Activated naive CD4-positive, alpha-beta T cell treated with Interleukin-2 at 50 U/mL for 16 hours (primary cell): Measurements from ENCODE around the gene BAHD1.

Source experiments
- DNase-seq: peaks from one replicate; pipeline ENCODE4 v3.0.0-alpha.2; 2020

BAHD1 gene

GRCh38 chr15:40469776-40470390 lies 29.1 kb downstream of the BAHD1 start:
- no peak for DNase-seq

- peak; percentile 58 for DNase-seq
Measured at GRCh38 chr15:40470423-40471104, 29.8 kb downstream of the BAHD1 start, which contains the start of gene CHST14. CHST14 (plus strand) TSS chr15:40470984; CDS start chr15:40471214, 230 bp downstream.

- peak; percentile 22 for DNase-seq
Measured at GRCh38 chr15:40471105-40471807, 30.5 kb downstream of the BAHD1 start.

GRCh38 chr15:40471808-40472150 lies 31.0 kb downstream of the BAHD1 start:
- DNase-seq = no peak

GRCh38 chr15:40472171-40472727 lies 31.5 kb downstream of the BAHD1 start:
- no peak for DNase-seq

GRCh38 chr15:40474581-40474980 lies 33.8 kb downstream of the BAHD1 start:
- no peak for DNase-seq

GRCh38 chr15:40477642-40478327 lies 37.0 kb downstream of the BAHD1 start:
- DNase-seq = no peak

- no peak for DNase-seq
Measured at GRCh38 chr15:40479024-40479423, 38.3 kb downstream of the BAHD1 start.

GRCh38 chr15:40481341-40482074 lies 40.8 kb downstream of the BAHD1 start:
- DNase-seq = no peak

- DNase-seq = no peak
Measured at GRCh38 chr15:40483919-40484318, 43.2 kb downstream of the BAHD1 start.

- no peak for DNase-seq
Measured at GRCh38 chr15:40486066-40486770, 45.5 kb downstream of the BAHD1 start.

- no peak for DNase-seq
Measured at GRCh38 chr15:40487816-40488682, 47.3 kb downstream of the BAHD1 start.

- no peak for DNase-seq
Measured at GRCh38 chr15:40489274-40490175, 48.8 kb downstream of the BAHD1 start.

GRCh38 chr15:40493089-40493840 lies 52.5 kb downstream of the BAHD1 start:
- peak; percentile 71 for DNase-seq

GRCh38 chr15:40495516-40495915 lies 54.8 kb downstream of the BAHD1 start:
- no peak for DNase-seq

GRCh38 chr15:40498418-40498817 lies 57.7 kb downstream of the BAHD1 start:
- DNase-seq = no peak

- no peak for DNase-seq
Measured at GRCh38 chr15:40498891-40499290, 58.1 kb downstream of the BAHD1 start.

- no peak for DNase-seq
Measured at GRCh38 chr15:40499931-40500330, 59.2 kb downstream of the BAHD1 start.
